Ovary (tissue), 3 donors: ENCODE data around the gene CELF2.

ENCODE experiments used
- CTCF ChIP-seq, 3 donors: fragments of 450-650 bp in 2 of 3; fragments of 200-600 bp in 1 of 3; IDR thresholded peaks; one replicate each; pipeline versions ENCODE4 v1.5.1 to v1.8.0; 2016 to 2022; ENCODE audit warnings: antibody characterized with exemption in 3 of 3, mild to moderate bottlenecking in 1 of 3
- POLR2A ChIP-seq: fragments of 450-650 bp; IDR thresholded peaks from one replicate; pipeline ENCODE4 v1.6.1; 2017; ENCODE audit warnings: antibody characterized with exemption, mild to moderate bottlenecking, moderate library complexity
- donor health status: DM: no; HTN: no; CAD: no.

GRCh38 chr10:11235771-11236170, 218.1 kb downstream of the CELF2 start:
- TF ChIP-seq CTCF (IDR thresholded peaks at IDR 0.05) (no peak), POLR2A (no peak)
